Fibroblast of skin of left biceps (primary cell): ENCODE data around the gene SLC16A3.

ENCODE experiments used
- DNase-seq, 2 experiments: peaks; one replicate each; pipeline ENCODE4 v3.0.0-alpha.2; 2013; ENCODE audit warnings: low read depth in 2 of 2

SLC16A3 gene

GRCh38 chr17:82287013-82287867 lies 58.4 kb downstream of the SLC16A3 start:
- DNase-seq, result no peak

- DNase-seq, result no peak
These were observed 59.3 kb downstream of the SLC16A3 start for GRCh38 chr17:82287868-82288801.
